Tibial artery (tissue), 4 donors: Measurements from ENCODE around the gene TTN.

Experiments
- DNase-seq, 2 donors: peaks; one replicate each; pipeline ENCODE4 v3.0.0-alpha.2; 2019
- H3K27ac ChIP-seq, 2 donors: fragments of 200-600 bp; sonication (generic) in 1 of 2; 1 replicate in 1 of 2; 2 replicates in 1 of 2; pipeline ENCODE4 v1.5.1; 2018 to 2019; ENCODE audit warnings: mild to moderate bottlenecking in 1 of 2
- H3K27me3 ChIP-seq, 2 donors: fragments of 200-600 bp; sonication (generic) in 1 of 2; one replicate each; pipeline versions ENCODE4 v1.5.1 to v1.6.0; 2016 to 2019
- H3K36me3 ChIP-seq, 3 donors: fragments of 200-600 bp; sonication (generic) in 2 of 3; one replicate each; pipeline ENCODE4 v1.5.1; 2016 to 2019; ENCODE audit warnings: mild to moderate bottlenecking in 2 of 3
- H3K4me1 ChIP-seq, 4 donors: fragments of 200-600 bp; sonication (generic) in 2 of 4; 1 replicate in 3 of 4; 2 replicates in 1 of 4; pipeline ENCODE4 v1.5.1; 2016 to 2019
- H3K4me3 ChIP-seq, 2 donors: fragments of 200-600 bp; sonication (generic) in 1 of 2; 1 replicate in 1 of 2; 2 replicates in 1 of 2; pipeline ENCODE4 v1.5.1; 2018 to 2019; ENCODE audit warnings: mild to moderate bottlenecking in 2 of 2
- H3K9me3 ChIP-seq, 3 donors: fragments of 200-600 bp; sonication (generic) in 1 of 3; one replicate each; pipeline ENCODE4 v1.5.1; 2016 to 2019
- intact Hi-C: fragments of 100-400 bp; cut with DNase I; formaldehyde crosslinking; loops from one replicate; pipeline ENCODE4 v1.15.0; 2023; ENCODE audit warnings: low total_unique reads
- TF ChIP-seq, protein P1 (sequence below), 2 experiments: fragments of 200-600 bp in 1 of 2; fragments of 450-650 bp in 1 of 2; IDR thresholded peaks; one replicate each; pipeline ENCODE4 v1.5.1; 2017 to 2019; ENCODE audit warnings: antibody characterized with exemption in 2 of 2, mild to moderate bottlenecking in 1 of 2, moderate library complexity in 1 of 2

Gene TTN

DNA sequence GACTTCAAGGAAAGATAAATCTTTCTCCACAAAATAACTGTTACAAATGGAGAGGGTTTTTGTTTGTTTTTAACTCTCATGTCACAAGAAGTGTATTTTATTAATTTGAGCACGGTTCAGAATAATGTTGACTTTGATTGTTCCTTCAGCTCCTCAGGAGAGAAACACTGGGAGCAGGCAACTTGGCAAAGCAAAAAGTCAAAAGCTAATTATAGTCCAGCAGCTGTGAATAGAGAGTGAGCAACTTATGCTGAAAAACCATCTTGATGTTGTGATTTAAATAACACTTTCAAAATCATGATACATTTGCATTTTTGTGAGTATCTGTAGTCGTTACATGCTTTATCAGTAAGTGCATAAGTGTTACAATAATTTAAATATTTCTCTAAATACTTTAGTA is 37.5 kb upstream of the TTN start:
- H3K27ac ChIP-seq = peak overlapping the region; percentile 60 to 62
- intact Hi-C loops = no loop called here
- no peak for DNase-seq

DNA sequence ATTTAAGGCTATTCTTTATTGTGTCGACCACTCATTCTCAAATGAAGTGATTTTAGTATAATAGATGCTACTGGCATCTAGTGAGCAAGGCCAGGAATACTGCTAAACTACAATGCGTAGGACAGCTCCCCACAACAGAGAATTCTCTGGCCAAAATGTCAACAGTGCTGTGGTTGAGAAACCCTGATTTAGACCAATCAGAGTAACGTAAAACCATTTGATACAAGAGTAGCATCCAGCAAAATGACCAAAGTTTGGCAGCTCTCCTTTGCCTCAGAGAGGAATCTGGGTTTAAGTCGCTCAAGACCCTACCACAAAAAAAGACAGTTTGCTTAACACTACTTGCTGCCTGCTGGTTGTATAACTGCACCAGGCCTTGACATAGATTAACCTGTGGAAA is 37.0 kb upstream of the TTN start:
- Histone ChIP-seq H3K36me3 (no peaks in the 10 kb centered on the region), H3K27me3 (no peaks in the 10 kb centered on the region), H3K27ac (peak overlapping the region; percentile 60 to 62), H3K9me3 (no peaks in the 10 kb centered on the region), H3K4me3 (no peak overlapping the region), H3K4me1 (peaks cover 0 to 31% (median 14%) of the 10 kb centered on the region in 4 donors)
- TF ChIP-seq, protein P1, sequence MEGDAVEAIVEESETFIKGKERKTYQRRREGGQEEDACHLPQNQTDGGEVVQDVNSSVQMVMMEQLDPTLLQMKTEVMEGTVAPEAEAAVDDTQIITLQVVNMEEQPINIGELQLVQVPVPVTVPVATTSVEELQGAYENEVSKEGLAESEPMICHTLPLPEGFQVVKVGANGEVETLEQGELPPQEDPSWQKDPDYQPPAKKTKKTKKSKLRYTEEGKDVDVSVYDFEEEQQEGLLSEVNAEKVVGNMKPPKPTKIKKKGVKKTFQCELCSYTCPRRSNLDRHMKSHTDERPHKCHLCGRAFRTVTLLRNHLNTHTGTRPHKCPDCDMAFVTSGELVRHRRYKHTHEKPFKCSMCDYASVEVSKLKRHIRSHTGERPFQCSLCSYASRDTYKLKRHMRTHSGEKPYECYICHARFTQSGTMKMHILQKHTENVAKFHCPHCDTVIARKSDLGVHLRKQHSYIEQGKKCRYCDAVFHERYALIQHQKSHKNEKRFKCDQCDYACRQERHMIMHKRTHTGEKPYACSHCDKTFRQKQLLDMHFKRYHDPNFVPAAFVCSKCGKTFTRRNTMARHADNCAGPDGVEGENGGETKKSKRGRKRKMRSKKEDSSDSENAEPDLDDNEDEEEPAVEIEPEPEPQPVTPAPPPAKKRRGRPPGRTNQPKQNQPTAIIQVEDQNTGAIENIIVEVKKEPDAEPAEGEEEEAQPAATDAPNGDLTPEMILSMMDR (IDR thresholded peaks at IDR 0.05) = no peak
- no peak for DNase-seq
- intact Hi-C loops = no loop called here

More for the DNA sequence above, 37.5 kb upstream of the TTN start:
- H3K27me3 ChIP-seq = no peaks in the 10 kb centered on the region
- H3K4me3 ChIP-seq = no peak overlapping the region
- H3K9me3 ChIP-seq = no peaks in the 10 kb centered on the region
- H3K36me3 ChIP-seq = no peaks in the 10 kb centered on the region
- peaks cover 0 to 31% (median 14%) of the 10 kb centered on the region in 4 donors for H3K4me1 ChIP-seq
- TF ChIP-seq, protein P1 (IDR thresholded peaks at IDR 0.05) = no peak

DNA sequence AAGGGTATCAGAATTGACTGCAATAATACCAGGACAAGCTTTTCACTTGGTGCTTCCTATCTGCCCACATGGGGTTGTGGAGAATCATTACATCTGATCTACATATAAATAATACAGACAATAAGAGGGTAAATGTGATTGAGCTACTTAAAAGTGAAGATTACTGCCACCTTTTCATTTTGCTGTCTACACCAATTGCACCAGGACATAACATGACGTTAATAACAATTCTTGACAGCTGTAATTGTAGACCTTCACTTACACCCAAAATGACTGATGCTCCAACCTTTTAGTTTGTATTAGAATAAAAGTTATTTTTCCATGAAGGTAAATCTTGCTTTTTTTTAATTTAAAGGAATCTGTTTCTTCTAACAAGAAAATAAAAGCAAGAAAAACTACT is 36.5 kb upstream of the TTN start:
- Histone ChIP-seq H3K4me1 (peaks cover 0 to 31% (median 14%) of the 10 kb centered on the region in 4 donors), H3K27me3 (no peaks in the 10 kb centered on the region), H3K27ac (peak overlapping the region in 1 of 2 donors; percentile 62), H3K9me3 (no peaks in the 10 kb centered on the region), H3K36me3 (no peaks in the 10 kb centered on the region), H3K4me3 (no peak overlapping the region)
- no peak for DNase-seq
- intact Hi-C loops = no loop called here
- TF ChIP-seq, protein P1 (IDR thresholded peaks at IDR 0.05) = no peak

DNA sequence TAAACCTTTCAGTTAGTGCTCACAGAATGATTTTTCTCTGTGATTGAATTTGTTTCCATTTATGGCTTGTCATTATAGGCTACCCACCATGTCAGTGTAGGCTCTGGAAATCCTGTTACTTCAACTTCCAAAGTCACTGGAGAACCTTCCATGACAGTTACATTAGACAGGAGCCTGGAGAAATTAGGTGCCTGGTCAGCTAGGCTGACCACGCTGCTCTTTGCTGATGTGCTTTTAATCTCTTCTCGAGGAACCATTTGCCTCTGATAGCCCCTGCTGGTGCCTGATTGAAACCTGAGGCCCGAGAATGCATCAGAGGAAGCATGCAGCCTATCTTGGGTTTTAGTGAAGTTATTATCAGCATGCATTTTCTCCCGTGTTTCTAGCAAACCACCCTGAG is 29.6 kb upstream of the TTN start:
- intact Hi-C loops = no loop called here
- no peak overlapping the region for H3K4me3 ChIP-seq
- H3K36me3 ChIP-seq = no peaks in the 10 kb centered on the region
- TF ChIP-seq, protein P1 (IDR thresholded peaks at IDR 0.05) = no peak
- no peaks in the 10 kb centered on the region for H3K4me1 ChIP-seq
- no peaks in the 10 kb centered on the region for H3K27me3 ChIP-seq
- H3K27ac ChIP-seq = no peak overlapping the region
- no peaks in the 10 kb centered on the region for H3K9me3 ChIP-seq
- no peak for DNase-seq

DNA sequence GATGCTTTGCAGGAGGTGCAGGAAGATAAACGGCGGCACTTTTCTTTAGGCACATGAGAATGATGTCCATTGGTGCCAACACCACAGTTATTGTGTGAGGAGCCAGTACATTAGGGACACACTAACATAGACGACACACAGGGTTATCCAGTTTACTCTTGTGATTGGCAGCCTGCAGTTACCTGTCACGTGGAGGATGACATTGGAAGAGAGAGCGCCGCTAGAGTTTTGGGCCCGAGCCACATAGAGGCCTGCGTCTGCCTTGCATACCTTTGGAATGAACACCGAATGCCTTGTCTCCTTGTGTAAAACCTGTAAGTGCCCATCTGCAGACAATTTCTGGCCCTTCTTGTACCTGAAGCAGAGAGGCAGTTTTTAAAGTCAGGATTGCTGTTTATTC is 26.9 kb upstream of the TTN start:
- Histone ChIP-seq H3K27me3 (no peaks in the 10 kb centered on the region), H3K9me3 (no peaks in the 10 kb centered on the region), H3K36me3 (no peaks in the 10 kb centered on the region), H3K4me1 (peaks cover 0 to 14% (median 0%) of the 10 kb centered on the region in 4 donors), H3K27ac (no peak overlapping the region), H3K4me3 (no peak overlapping the region)
- TF ChIP-seq, protein P1 (IDR thresholded peaks at IDR 0.05) = no peak
- no peak for DNase-seq
- intact Hi-C loops = no loop called here

DNA sequence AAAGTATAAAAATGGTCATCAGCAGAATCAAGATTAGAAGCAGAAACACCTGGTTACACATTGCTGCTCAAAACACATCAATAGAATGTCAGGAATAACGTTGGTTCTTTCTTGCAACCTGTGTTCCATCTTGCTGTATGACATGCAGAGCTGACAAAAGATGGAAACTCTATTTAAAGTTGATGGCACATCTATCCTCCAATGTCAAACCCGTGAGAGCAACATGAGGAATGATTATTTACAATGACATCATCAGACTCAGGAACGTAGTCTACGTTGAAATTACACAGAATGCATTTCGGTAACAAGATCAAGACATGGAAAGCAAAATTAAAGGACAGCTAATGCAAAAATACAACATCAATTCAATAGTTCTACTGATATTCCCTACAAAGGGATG is 26.2 kb upstream of the TTN start:
- Histone ChIP-seq H3K4me3 (no peak overlapping the region), H3K27ac (no peak overlapping the region), H3K36me3 (no peaks in the 10 kb centered on the region), H3K9me3 (no peaks in the 10 kb centered on the region), H3K27me3 (no peaks in the 10 kb centered on the region), H3K4me1 (peaks cover 0 to 18% (median 2%) of the 10 kb centered on the region in 4 donors)
- TF ChIP-seq, protein P1 (IDR thresholded peaks at IDR 0.05) = no peak
- intact Hi-C loops = no loop called here
- DNase-seq = no peak
